ENCODE data around the gene DPP10. TPM values are rescaled to one million over a fixed set of nuclear protein-coding genes. Genes with fewer than 3 reads are reported as not detected.

DPP10 gene
- total RNA-seq, 1 donor from 2014 or later: 1.1 TPM

GRCh38 chr2:114762376-114762775, 319.9 kb downstream of the DPP10 start:
- no peaks in the 10 kb centered on the region for H3K27me3 ChIP-seq (ENCODE audit: insufficient read depth, low read length)
- no peaks in the 10 kb centered on the region for H3K4me1 ChIP-seq (ENCODE audit: insufficient read depth, low read length)
- no peak overlapping the region for H3K27ac Mint-ChIP-seq (ENCODE audit: unreplicated experiment)
- H3K36me3 Mint-ChIP-seq (ENCODE audit: low read depth, unreplicated experiment): no peaks in the 10 kb centered on the region
- H2AFZ ChIP-seq (ENCODE audit: low read depth, low read length): no peak overlapping the region
- no peak overlapping the region for H3K27ac ChIP-seq (ENCODE audit: low read depth, low read length)
- H3K9me3 ChIP-seq (ENCODE audit: insufficient read depth, low read depth, low read length): peaks cover 5% of the 10 kb centered on the region
- no peak overlapping the region for H3K9ac ChIP-seq (ENCODE audit: low read length)
- FAIRE-seq: no peak
- H3K4me2 ChIP-seq (ENCODE audit: low read length): no peak overlapping the region
- peaks cover 7% of the 10 kb centered on the region for H3K4me1 Mint-ChIP-seq (ENCODE audit: low read depth, unreplicated experiment)
- peaks cover 8% of the 10 kb centered on the region for H3K27me3 Mint-ChIP-seq (ENCODE audit: low read depth, unreplicated experiment)
- no peak for TF ChIP-seq EZH2 (IDR thresholded peaks at IDR 0.05; ENCODE audit: insufficient read depth, low read length)
- no peak for TF ChIP-seq CTCF (IDR thresholded peaks at IDR 0.05; ENCODE audit: insufficient read depth, low read depth, low read length)
- H3K36me3 ChIP-seq (ENCODE audit: insufficient read depth, low read length): no peaks in the 10 kb centered on the region
- DNase-seq (ENCODE audit: low read depth): no peak
- H3K4me3 Mint-ChIP-seq (ENCODE audit: unreplicated experiment): no peak overlapping the region
- no peaks in the 10 kb centered on the region for H3K79me2 ChIP-seq (ENCODE audit: insufficient read depth, low read length)
- H4K20me1 ChIP-seq (ENCODE audit: insufficient read depth, low read length): no peaks in the 10 kb centered on the region
- no peaks in the 10 kb centered on the region for H3K9me3 Mint-ChIP-seq (ENCODE audit: unreplicated experiment)
- H3K4me3 ChIP-seq (ENCODE audit: insufficient read depth, low read depth, low read length): no peak overlapping the region

- Mint-ChIP-seq H3K27ac (ENCODE audit: unreplicated experiment) (no peak overlapping the region), H3K9me3 (ENCODE audit: unreplicated experiment) (no peaks in the 10 kb centered on the region), H3K36me3 (ENCODE audit: low read depth, unreplicated experiment) (no peaks in the 10 kb centered on the region), H3K27me3 (ENCODE audit: low read depth, unreplicated experiment) (peaks cover 3% of the 10 kb centered on the region), H3K4me1 (ENCODE audit: low read depth, unreplicated experiment) (peaks cover 7% of the 10 kb centered on the region), H3K4me3 (ENCODE audit: unreplicated experiment) (no peak overlapping the region)
- H3K36me3 ChIP-seq (ENCODE audit: insufficient read depth, low read length): no peaks in the 10 kb centered on the region
- no peaks in the 10 kb centered on the region for H4K20me1 ChIP-seq (ENCODE audit: insufficient read depth, low read length)
- TF ChIP-seq CTCF (IDR thresholded peaks at IDR 0.05; ENCODE audit: insufficient read depth, low read depth, low read length) (no peak), EZH2 (IDR thresholded peaks at IDR 0.05; ENCODE audit: insufficient read depth, low read length) (no peak)
- H3K4me1 ChIP-seq (ENCODE audit: insufficient read depth, low read length): no peaks in the 10 kb centered on the region
- no peak overlapping the region for H3K4me3 ChIP-seq (ENCODE audit: insufficient read depth, low read depth, low read length)
- no peak overlapping the region for H3K9ac ChIP-seq (ENCODE audit: low read length)
- H2AFZ ChIP-seq (ENCODE audit: low read depth, low read length): no peak overlapping the region
- peaks cover 5% of the 10 kb centered on the region for H3K9me3 ChIP-seq (ENCODE audit: insufficient read depth, low read depth, low read length)
- no peaks in the 10 kb centered on the region for H3K79me2 ChIP-seq (ENCODE audit: insufficient read depth, low read length)
- no peaks in the 10 kb centered on the region for H3K27me3 ChIP-seq (ENCODE audit: insufficient read depth, low read length)
- no peak for FAIRE-seq
- no peak overlapping the region for H3K27ac ChIP-seq (ENCODE audit: low read depth, low read length)
- DNase-seq (ENCODE audit: low read depth): no peak
- H3K4me2 ChIP-seq (ENCODE audit: low read length): no peak overlapping the region
Observed at GRCh38 chr2:114762986-114763385, 320.5 kb downstream of the DPP10 start.

GRCh38 chr2:114769110-114769509, 326.7 kb downstream of the DPP10 start:
- no peak overlapping the region for H3K27ac Mint-ChIP-seq (ENCODE audit: unreplicated experiment)
- no peaks in the 10 kb centered on the region for H3K4me1 Mint-ChIP-seq (ENCODE audit: low read depth, unreplicated experiment)
- peaks cover 3% of the 10 kb centered on the region for H3K9me3 ChIP-seq (ENCODE audit: insufficient read depth, low read depth, low read length)
- H3K4me3 Mint-ChIP-seq (ENCODE audit: unreplicated experiment): peak overlapping the region; percentile 17
- no peaks in the 10 kb centered on the region for H3K36me3 ChIP-seq (ENCODE audit: insufficient read depth, low read length)
- no peak for DNase-seq (ENCODE audit: low read depth)
- H3K36me3 Mint-ChIP-seq (ENCODE audit: low read depth, unreplicated experiment): no peaks in the 10 kb centered on the region
- no peak overlapping the region for H3K4me3 ChIP-seq (ENCODE audit: insufficient read depth, low read depth, low read length)
- H3K27me3 ChIP-seq (ENCODE audit: insufficient read depth, low read length): no peaks in the 10 kb centered on the region
- no peaks in the 10 kb centered on the region for H3K9me3 Mint-ChIP-seq (ENCODE audit: unreplicated experiment)
- H3K4me1 ChIP-seq (ENCODE audit: insufficient read depth, low read length): no peaks in the 10 kb centered on the region
- no peak overlapping the region for H3K4me2 ChIP-seq (ENCODE audit: low read length)
- H3K27ac ChIP-seq (ENCODE audit: low read depth, low read length): no peak overlapping the region
- H2AFZ ChIP-seq (ENCODE audit: low read depth, low read length): no peak overlapping the region
- no peaks in the 10 kb centered on the region for H3K79me2 ChIP-seq (ENCODE audit: insufficient read depth, low read length)
- H3K9ac ChIP-seq (ENCODE audit: low read length): no peak overlapping the region
- no peaks in the 10 kb centered on the region for H3K27me3 Mint-ChIP-seq (ENCODE audit: low read depth, unreplicated experiment)
- no peak for FAIRE-seq
- TF ChIP-seq EZH2 (IDR thresholded peaks at IDR 0.05; ENCODE audit: insufficient read depth, low read length) (no peak), CTCF (IDR thresholded peaks at IDR 0.05; ENCODE audit: insufficient read depth, low read depth, low read length) (no peak)
- no peaks in the 10 kb centered on the region for H4K20me1 ChIP-seq (ENCODE audit: insufficient read depth, low read length)
